ENCODE results near the gene CRB1. TPM values are rescaled to one million over a fixed set of nuclear protein-coding genes. Genes with fewer than 3 reads are reported as not detected.

The CRB1 gene
- total RNA-seq, 4 donors from 2014 or later: not detected

- H3K9me3 ChIP-seq: no peaks in the 10 kb centered on the region
These were observed 65.0 kb downstream of the CRB1 start for GRCh38 chr1:197333041-197333440.

GRCh38 chr1:197336571-197336970 is 68.5 kb downstream of the CRB1 start:
- DNase-seq: no peak
- no peaks in the 10 kb centered on the region for H3K36me3 ChIP-seq
- H3K27ac ChIP-seq: no peak overlapping the region
- no peaks in the 10 kb centered on the region for H3K4me1 ChIP-seq
- H3K9me3 ChIP-seq: no peaks in the 10 kb centered on the region
- TF ChIP-seq POLR2A (IDR thresholded peaks at IDR 0.05) (no peak), CTCF (IDR thresholded peaks at IDR 0.05) (no peak)
- no peak overlapping the region for H3K4me3 ChIP-seq
- no peaks in the 10 kb centered on the region for H3K27me3 ChIP-seq

More at GRCh38 chr1:197333041-197333440, 65.0 kb downstream of the CRB1 start:
- Histone ChIP-seq H3K27ac (no peak overlapping the region), H3K4me1 (no peaks in the 10 kb centered on the region), H3K27me3 (no peaks in the 10 kb centered on the region), H3K36me3 (no peaks in the 10 kb centered on the region), H3K4me3 (no peak overlapping the region)
- DNase-seq: no peak
- TF ChIP-seq POLR2A (IDR thresholded peaks at IDR 0.05) (no peak), CTCF (IDR thresholded peaks at IDR 0.05) (no peak)

- H3K36me3 ChIP-seq: no peaks in the 10 kb centered on the region
- TF ChIP-seq CTCF (IDR thresholded peaks at IDR 0.05) (no peak), POLR2A (IDR thresholded peaks at IDR 0.05) (no peak)
- no peaks in the 10 kb centered on the region for H3K9me3 ChIP-seq
- no peak overlapping the region for H3K4me3 ChIP-seq
- no peak overlapping the region for H3K27ac ChIP-seq
- no peaks in the 10 kb centered on the region for H3K4me1 ChIP-seq
- H3K27me3 ChIP-seq: no peaks in the 10 kb centered on the region
- DNase-seq: no peak
These were observed 71.3 kb downstream of the CRB1 start for GRCh38 chr1:197339106-197340060.

- Histone ChIP-seq H3K36me3 (no peaks in the 10 kb centered on the region), H3K27ac (no peak overlapping the region), H3K27me3 (no peaks in the 10 kb centered on the region), H3K4me3 (no peak overlapping the region), H3K4me1 (no peaks in the 10 kb centered on the region), H3K9me3 (no peaks in the 10 kb centered on the region)
- TF ChIP-seq POLR2A (IDR thresholded peaks at IDR 0.05) (no peak), CTCF (IDR thresholded peaks at IDR 0.05) (no peak)
- no peak for DNase-seq
These were observed 73.6 kb downstream of the CRB1 start for GRCh38 chr1:197341626-197342025.

- Histone ChIP-seq H3K36me3 (no peaks in the 10 kb centered on the region), H3K27me3 (no peaks in the 10 kb centered on the region), H3K4me3 (no peak overlapping the region), H3K9me3 (no peaks in the 10 kb centered on the region), H3K4me1 (no peaks in the 10 kb centered on the region), H3K27ac (no peak overlapping the region)
- no peak for TF ChIP-seq POLR2A (IDR thresholded peaks at IDR 0.05)
- no peak for TF ChIP-seq CTCF (IDR thresholded peaks at IDR 0.05)
- DNase-seq: no peak
These were observed 74.1 kb downstream of the CRB1 start for GRCh38 chr1:197342044-197342565.
